NCI-H2107 treated with DMSO at 0.1 percent for 48 hours (cell line): Measurements from ENCODE around the gene HIGD2A.

Source experiments
- DNase-seq: peaks from one replicate; lab custom pipeline; 2025; ENCODE audit not compliant: unreplicated experiment; lab: John Stamatoyannopoulos, UW

The HIGD2A gene

GRCh38 chr5:176368726-176369125, 19.8 kb upstream of the HIGD2A start:
- no peak for DNase-seq

- no peak for DNase-seq
Measured at GRCh38 chr5:176369934-176370711, 18.4 kb upstream of the HIGD2A start.

GRCh38 chr5:176371621-176372539, 16.7 kb upstream of the HIGD2A start:
- DNase-seq: no peak

- no peak for DNase-seq
Measured at GRCh38 chr5:176373100-176373818, 15.3 kb upstream of the HIGD2A start.

- DNase-seq: no peak
Measured at GRCh38 chr5:176379881-176380280, 8.7 kb upstream of the HIGD2A start.

- no peak for DNase-seq
Measured at GRCh38 chr5:176381423-176381822, 7.1 kb upstream of the HIGD2A start.

GRCh38 chr5:176381979-176382378, 6.6 kb upstream of the HIGD2A start:
- DNase-seq: no peak

- DNase-seq: no peak
Measured at GRCh38 chr5:176382721-176383120, 5.8 kb upstream of the HIGD2A start.

- no peak for DNase-seq
Measured at GRCh38 chr5:176383248-176383905, 5.2 kb upstream of the HIGD2A start.

- DNase-seq: no peak
Measured at GRCh38 chr5:176383961-176384360, 4.6 kb upstream of the HIGD2A start.

- no peak for DNase-seq
Measured at GRCh38 chr5:176384366-176384930, 4.1 kb upstream of the HIGD2A start.

GRCh38 chr5:176384991-176385390, 3.6 kb upstream of the HIGD2A start:
- DNase-seq: no peak

GRCh38 chr5:176386491-176386890, 2.1 kb upstream of the HIGD2A start:
- no peak for DNase-seq

- no peak for DNase-seq
Measured at GRCh38 chr5:176387384-176387925, 1.1 kb upstream of the HIGD2A start.

- DNase-seq: no peak
Measured at GRCh38 chr5:176388003-176388443, 528 bp upstream of the HIGD2A start.

- DNase-seq: no peak
Measured at GRCh38 chr5:176389135-176390123, 878 bp downstream of the HIGD2A start.

- DNase-seq: no peak
Measured at GRCh38 chr5:176391479-176391878, 2.9 kb downstream of the HIGD2A start.

- no peak for DNase-seq
Measured at GRCh38 chr5:176391999-176392398, 3.4 kb downstream of the HIGD2A start.

- DNase-seq: no peak
Measured at GRCh38 chr5:176392526-176392925, 4.0 kb downstream of the HIGD2A start.
